Limb (tissue), 2 donors: ENCODE measurements around the gene WNT3A.

Experiments used
- DNase-seq, 2 donors: peaks; one replicate each; pipeline ENCODE4 v3.0.0-alpha.2; 2016; ENCODE audit errors: extremely low spot score in 2 of 2

WNT3A gene

DNA sequence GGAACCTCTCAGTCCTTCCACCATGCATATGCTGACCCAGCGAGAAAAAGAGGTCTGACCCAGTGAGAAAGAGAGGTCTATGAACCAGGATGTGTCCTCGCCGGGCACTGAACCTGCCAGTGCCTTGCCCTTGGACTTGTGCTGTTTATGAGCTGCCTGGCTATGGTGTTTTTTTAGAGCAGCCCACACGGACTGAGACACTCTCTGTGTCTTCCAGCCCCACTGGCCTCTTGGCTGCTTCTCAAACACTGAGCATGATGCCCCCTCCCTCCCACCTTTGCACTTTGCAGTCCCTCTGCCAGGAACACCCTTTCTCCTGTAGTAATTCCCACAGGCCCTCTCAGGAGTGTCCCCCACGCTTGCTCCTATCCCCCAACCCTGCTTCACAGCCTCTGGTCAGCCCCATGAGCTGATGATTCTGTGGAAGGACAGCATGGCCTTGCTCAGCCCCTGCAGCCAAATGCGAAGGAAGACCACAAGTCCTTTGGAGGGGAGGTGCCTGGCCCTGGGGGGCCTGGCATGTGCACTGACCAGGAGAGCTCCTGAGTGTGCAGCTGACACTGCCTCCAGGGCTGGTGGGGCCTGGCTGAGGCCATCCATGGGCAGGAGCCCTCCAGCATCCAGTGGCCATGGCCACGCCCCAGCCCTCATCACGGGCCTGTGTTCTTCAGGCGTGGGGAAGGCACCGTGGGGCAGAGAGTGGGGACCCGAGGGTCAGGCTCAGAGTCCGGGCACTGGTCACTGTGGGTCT is 23.8 kb downstream of the WNT3A start:
- DNase-seq: peak in 1 of 2 donors; percentile 20

DNA sequence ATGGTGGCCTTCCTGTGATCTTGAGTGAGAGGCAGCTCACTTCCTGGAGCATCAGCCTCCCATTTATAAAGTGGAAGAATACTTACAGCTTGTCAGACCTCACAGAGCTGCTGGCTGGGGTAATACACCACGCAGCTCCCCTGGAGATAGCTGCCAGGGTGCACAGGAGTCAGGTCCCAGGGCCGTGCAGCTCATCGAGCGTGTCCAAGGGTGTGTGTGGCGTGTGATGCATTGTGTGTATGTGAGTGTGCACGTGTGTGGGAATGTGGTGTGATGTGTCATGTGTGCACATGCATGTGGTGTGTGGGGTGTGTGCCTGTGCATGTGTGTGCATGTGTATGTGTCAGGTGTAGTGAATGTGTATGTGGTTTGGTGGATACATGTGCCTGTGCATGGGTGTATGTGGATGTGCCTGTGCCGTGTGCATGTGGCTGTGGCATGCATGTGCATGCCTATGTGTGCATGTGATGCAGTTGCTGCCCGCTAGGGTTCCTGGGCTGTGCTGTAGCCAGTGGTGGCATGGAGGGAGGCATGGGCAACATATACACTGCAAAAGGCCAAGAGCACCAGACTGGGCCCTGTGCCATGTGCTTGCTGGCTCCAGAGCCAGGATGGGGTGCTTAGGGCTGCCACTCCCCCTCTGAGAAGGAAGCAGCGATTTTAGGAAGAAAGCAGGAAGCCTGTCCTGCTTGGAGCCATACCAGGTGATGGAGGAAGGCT is 24.6 kb downstream of the WNT3A start:
- peak in 1 of 2 donors; percentile 11 for DNase-seq

DNA sequence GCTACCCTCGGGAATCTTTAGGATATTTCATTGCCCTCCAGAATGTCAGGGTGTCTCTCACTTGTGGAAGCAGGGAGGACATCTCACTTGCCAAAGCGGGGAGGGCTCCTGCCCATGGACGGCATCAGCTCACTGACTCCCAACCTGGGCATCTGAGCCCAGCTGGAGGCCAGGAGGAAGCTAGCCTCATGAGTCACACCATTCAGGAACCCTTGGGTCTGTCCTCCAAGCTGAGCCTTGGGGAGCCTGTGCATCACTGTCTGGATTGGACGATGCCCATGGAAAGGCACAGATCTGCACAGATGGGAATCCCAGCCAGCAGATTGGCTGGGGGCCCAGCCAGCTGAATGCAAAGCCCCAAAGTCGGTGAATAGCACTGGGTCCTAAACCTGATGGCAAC is 25.2 kb downstream of the WNT3A start:
- peak in 1 of 2 donors; percentile 10 for DNase-seq

DNA sequence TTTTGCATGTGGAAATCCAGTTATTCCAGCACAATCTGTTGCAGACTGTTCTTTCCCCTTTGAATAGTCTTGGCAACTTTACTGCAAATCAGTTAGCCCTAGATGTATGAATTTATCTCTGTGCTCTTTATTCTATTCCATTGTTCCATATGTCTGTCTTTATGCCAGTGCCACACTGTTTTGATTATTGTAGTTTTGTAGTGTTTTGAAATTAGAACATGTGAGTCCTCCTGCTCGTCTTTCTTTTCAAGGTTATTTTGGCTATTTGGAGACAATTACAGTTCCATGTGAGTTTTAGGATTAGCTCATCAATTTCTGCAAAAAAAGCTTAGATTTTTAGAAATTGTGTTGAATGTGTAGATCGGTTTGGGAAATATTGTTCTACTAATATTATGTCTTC is 26.6 kb downstream of the WNT3A start:
- DNase-seq: no peak

DNA sequence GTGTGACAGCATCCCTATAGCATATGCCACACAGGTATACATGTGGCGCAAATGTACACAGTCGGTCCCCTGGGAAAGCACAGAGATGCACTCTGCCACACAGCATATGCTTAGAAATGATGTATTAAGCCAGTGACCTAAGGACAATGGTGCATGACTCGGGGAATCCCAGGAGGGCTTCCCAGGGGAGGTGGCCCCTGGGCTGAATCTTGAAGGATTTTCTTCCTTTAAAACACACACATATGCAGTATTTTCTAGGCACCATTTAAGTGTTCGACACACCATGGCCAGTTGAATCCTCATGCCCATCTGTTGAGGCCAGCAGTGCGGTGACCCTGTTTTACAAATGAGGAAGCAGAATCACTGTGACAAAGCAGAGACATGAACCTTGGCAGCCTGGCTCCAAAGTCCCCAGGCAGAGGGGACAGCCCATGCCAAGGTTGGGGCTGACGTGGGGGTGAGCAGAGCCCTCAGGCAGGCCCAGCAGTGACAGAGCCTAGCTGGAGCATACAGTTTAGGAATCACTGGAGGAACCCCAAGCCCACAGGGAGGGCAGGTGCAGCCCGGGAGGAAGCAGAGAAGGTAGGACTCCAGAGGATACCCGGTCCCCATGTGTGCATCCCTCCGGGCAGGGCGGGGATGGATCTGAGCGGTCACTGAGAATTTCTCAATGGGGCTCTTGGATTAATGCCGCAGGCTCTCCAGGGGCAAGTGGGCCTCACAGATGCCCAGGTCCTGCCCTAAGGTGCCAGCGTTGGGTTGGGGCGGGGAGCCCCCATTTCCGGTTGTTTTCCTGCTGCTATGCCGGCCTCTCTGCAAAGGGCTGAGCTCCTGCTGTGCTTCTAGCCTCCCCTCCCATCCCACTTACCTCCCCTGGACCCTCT is 28.4 kb downstream of the WNT3A start:
- DNase-seq: peak in 1 of 2 donors; percentile 8

DNA sequence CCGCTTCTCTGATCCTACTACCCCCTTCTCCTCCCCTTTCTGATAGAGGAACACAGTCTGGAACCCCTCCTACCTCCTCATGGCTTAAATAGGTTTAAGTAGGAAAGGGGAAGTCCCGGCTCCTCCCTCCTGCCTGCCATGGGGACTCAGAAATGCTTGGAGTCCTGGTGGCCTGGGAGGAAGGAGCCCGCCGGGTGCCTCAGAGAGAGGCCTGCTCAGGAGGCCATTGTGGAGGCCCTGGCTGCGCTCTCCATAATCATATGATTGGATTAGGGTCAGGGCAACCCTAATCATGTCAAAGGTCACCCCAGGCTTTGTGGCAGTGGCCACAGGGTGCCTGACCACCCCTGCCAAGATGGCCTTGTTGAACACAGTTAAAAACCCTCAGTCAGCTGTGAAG is 29.0 kb downstream of the WNT3A start:
- peak in 1 of 2 donors; percentile 12 for DNase-seq

DNA sequence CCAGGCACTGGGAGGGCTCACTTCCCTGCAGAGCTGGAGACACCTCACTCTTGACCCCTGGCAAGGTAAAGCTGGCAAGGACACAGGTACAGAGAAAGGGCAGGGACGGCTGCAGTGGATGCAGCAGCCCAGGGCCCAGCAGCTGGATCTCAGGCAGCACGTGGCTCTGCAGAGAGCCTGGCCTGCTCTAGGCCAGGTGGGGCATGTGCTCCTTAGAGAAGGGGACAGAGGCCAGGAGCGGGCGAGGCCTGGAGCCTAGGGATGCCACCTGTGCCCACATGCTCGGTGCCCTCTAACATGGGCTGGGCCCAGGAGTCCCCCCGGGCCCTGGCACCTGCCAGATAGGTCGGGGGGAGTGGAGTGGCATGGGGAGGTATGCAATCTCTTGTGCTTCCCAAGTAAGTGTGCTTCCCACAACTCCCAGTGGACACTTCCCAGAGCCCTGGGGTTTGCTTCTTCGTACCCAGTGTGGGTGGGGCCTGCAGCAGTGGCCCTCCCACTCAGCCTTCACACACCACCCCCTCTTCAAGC is 30.0 kb downstream of the WNT3A start:
- DNase-seq: peak in 1 of 2 donors; percentile 22

DNA sequence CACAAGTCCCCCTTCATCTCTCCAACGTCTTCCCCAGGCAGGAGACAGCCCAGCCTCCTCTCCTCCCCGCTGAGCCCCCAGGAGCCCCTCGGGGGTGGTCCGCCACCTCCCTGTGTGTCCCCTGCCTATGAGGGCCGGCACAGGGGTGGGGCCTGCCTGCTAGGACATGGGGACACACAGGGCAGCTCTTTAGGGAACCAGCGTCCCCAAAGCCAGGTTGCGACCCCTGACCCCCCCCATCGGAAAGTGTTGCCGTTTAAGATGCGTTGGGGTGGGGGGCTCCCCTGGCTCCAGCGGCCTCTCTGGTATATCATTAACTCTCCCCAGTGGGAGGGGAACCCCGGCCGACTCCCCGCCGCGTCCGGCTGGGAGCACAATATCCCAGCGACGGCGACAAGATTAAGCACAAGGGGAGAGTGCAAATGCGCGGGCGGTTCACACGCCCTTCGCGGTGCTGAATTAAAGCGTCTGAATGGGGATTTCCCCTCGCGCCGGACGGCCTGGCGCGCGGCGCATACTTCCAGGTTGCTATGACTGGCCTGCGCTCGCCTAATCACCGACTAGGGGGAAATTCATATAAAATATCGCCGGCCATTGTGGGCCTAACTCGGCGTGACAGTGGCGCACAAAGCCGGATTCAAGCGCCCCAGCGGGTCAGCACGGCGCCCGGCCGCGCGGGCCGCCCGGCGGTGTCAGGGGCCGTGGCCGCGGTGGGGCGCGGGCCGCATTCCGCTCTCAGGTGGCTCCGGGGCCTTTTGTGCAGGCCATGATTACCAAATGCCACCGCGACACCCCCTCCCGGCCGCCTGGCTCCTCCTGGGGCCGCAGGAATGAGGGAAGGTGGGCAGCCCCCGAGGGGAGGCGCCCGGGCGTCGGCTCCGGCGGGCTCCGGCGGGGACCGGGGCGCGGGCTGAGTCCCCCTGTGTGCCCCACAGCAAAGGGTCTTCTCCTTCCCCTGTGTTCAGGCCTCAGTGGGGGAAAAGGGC is 30.9 kb downstream of the WNT3A start:
- peak in 1 of 2 donors; percentile 60 for DNase-seq

DNA sequence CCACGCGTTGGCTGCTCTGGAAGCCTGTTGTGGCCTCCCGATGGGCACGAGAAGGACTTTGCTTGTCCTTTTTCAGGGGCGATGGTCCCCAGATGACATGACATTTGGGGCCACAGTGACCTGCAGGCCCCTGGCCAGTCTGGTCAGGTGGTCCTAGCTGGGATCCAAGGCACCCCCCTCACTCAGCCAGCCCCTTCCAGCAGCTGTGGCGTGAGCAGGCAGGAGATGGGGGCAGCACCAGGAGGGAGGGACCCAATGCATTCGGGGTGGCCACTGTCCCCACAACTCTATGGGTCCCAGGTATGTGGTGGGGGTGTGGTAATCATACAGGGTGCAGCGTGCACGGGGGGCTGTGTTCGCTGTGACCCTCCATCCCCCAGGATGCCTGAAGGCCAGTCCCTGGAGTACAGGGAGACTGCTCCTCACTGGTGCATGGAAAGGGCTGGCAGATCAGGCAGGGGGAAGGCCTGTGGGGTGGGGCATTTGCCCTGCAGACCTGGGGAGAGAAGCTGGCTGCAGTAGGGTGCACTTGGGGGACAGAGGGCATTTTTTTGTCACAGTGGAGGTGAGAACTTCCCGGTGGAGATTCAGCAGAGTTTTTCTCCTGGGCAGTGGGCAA is 31.7 kb downstream of the WNT3A start:
- DNase-seq: no peak

DNA sequence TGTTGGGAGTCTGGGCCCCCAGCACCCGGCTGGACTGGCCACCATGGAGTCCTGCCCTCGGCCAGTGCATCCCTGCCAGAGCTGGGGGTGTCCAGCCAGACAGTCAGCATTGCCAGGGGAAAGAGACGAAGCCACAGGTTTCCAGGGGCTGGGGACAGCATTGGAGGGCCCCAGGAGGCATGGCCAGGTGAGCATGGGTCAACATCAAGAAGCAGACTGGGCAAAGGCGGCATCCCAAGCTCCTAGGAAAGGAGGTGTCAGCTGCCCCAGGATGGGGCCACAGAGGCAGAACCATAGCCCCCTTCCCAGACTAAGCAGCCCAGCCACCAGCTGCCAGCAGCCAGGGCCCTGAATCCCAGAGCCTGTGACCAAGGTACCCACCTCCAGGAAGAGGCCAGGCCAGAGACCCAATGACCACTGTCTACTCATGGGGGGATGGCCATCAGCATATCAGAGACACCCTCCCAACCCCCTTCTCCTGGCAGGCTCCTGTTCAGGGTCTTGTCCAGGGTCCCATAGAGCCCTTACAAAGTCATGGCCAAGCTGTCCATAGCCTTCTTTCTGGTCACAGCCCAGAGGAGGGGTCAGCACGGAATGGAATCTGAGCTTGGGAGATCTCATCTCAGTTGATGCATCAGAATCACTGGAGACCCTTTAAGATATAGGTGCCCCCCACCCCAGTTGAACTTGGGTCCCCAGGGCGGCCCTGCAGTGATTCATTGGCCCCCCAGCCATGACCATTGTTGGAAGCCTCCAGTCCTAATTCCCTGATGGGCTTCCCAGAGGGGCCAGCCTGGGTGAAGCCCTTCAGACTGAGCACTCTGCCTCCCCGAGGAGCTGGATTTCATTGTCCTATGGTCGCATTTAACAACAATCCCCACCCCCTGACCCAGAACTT is 32.5 kb downstream of the WNT3A start:
- peak in 1 of 2 donors; percentile 11 for DNase-seq

DNA sequence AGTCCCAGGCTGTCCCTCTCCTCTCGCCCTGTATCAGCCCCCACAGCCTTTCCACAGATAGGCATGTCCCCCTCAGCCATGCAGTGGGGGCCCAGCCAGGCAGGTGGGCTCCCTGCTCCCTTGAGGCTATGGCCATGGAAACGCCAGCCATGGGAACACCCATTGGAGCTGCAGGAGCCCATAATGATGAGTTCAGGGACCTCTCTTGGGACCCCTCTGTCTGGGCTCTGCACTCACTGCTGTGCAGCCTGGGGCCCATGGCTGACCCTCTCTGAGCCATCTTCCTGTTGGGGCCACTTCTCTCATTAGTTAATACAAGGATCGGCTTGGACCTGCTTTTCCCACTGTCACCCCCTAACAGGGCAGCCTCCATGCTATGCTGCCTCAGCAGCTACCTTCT is 33.2 kb downstream of the WNT3A start:
- DNase-seq: peak in 1 of 2 donors; percentile 10

DNA sequence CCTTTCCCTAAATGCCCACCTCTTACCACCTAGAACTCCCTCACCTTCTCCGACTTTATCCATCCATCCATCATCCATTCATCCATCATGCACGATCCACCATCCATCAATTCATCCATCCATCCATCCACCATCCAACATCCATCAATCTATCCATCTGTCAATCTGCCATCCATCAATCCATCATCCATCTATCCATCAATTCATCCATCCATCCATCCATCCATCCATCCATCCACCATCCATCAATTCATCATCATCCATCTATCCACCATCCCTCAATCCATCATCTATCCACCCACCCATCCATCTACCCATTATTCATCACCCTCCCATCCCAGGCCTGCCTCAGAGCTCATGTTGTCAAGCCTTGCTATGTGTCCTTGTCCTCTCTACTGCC is 34.5 kb downstream of the WNT3A start:
- DNase-seq: peak in 1 of 2 donors; percentile 6

DNA sequence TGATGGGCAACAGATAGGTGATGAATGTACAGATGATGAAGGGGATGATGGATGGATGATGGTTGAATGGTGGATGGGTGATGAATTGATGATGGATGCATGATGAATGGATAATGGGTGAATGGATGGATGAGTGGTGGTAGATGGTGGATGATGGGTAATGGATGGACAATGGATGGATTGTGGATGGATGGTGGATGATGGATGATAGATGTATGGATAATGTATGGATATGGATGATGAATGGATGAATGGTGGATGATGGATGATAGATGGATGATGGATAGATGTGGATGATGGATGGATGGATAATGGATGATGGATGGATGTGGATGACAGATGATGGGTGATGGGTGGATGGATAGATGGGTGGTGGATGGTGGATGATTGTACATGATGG is 35.7 kb downstream of the WNT3A start:
- no peak for DNase-seq

DNA sequence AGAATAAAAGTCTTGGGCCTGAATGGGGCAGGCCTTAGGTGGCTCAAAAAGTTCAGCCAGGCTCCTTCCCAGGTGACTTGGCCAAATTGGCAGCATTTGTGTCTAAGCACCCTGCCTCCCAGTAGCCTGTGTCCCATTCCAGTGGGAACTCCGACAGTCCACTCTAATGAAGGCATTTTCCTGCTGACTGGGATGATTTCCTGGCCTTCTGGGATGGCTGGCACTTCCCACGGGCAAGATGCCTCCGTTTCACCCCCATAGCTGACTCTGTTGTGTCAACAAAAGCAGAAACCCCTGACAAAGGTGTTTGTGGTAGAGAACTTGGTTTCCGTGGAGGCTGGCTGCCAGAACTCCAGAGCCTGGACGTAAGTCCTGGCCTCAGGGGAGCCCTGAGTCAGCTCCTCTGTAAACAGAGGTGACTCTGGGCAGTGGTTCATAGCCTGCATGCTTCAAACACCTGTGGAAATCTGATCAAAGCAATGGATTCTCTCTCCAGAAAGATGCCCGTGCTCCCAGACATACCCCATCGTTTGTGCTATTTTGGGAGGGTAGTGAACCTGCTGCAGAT is 36.6 kb downstream of the WNT3A start:
- DNase-seq: no peak

DNA sequence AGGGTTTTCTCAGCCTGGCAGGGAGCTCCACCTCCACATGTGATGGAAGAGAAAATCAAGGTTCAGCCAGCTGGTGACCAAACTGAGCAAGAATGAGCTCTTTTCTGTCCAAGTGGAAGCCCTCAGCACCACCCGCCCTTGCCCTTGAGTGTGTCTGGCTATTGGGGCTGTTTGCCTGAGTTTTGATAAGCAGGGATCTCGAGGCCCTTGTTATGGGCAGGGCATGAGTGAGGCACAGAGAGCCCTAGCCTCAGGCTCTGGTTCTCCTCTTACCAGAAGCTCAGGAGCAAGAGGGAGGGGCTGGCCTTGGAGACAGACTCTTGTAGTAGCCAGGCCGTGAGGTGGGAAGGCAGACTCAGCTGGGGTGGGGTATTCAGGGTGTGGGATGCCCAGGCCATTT is 38.2 kb downstream of the WNT3A start:
- no peak for DNase-seq

DNA sequence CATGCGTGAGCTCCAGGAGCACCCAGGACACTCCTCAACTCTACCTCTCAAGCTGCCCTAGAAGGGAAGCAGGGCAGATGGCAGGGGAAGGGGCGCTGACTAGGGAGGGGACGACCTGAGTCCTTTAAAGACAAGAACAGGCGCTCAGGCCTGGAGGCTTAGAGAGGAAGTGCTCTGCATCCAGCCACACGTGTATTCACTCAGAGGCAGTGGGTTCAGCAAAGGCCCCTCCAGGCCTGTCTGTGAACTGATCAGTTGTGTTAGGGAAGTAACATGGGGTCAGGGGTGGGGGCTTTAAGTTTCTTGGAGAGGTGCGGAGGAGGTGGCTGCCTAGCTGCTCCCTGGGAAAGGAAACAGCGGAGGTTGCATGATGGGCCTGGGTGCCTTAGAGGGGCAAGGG is 38.6 kb downstream of the WNT3A start:
- no peak for DNase-seq

DNA sequence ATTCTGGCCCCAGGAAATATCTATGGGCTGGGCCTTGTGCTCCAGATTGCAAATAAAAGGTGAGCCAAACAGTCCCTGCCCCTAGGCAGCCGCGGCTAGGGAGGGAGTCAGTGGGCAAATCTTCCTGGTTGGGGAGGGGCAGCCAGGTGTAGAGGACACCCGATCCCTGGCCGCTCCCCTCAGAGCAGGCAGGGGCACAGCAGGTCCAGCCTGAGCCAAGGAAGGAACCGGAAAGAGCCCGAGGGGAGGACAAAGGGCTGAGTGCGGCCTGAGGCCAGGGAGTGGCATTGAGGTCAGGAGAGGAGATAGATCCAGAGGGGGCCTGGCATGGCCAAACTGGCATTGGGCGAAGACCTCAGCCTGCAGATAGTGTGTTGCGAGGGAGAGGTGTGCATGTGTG is 39.1 kb downstream of the WNT3A start:
- DNase-seq: no peak

DNA sequence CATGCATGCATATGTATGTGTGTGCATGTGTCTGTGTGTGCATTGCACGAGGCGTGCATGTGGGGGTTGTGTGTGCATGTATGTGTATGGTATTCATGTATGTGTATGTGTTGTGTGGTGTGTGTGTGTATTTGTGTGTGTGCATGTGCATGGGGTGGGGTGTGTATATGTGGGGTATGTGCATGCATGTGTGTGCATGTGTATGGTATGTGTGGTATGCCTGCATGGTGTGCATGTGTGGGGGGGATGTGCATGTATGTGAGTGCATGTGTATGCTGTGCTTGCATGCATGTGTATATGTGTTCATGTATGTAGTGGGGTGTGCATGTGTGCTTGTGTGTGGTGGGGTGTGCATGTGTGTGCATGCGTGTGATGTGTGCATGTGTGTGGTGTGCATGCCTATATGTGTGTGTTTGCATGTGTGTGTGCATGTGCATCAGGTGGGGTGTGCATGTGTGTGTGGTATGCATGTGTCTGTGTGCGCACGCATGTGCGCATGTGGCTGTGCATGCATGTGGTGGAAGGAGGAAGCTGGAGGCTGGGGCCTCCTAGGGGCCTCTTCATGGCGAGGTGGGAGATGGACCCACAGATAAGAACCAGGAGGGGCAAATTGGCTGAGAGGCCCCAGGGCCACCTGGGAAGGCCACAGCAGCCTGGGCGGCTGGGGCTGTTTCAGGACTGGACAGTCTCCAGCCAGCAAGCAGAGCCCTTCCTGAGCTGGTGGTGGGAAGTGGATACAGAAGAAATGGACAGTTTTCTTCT is 39.8 kb downstream of the WNT3A start:
- no peak for DNase-seq
